Measurements from ENCODE around the gene ALAD. TPM values are rescaled to one million over a fixed set of nuclear protein-coding genes. Genes with fewer than 3 reads are reported as not detected.
A peak's percentile ranks its signal among the peaks of the same experiment; 100 is the strongest.

ALAD gene
- total and polyA plus RNA-seq, 2 of the 13 experiments (the other 11 are each of a cell fraction or from before 2014, with no cell fraction given): 21.8 to 30.1 TPM

- TF ChIP-seq DZIP1 (CRISPR knock-in tag; IDR thresholded peaks at IDR 0.05): no peak
- no peak for TF ChIP-seq E2F1 (CRISPR knock-in tag; IDR thresholded peaks at IDR 0.05)
- no peak for TF ChIP-seq PBX2 (CRISPR knock-in tag; IDR thresholded peaks at IDR 0.05)
- peak; percentile 82 for TF ChIP-seq SAP130 (CRISPR knock-in tag; IDR thresholded peaks at IDR 0.05; ENCODE audit: low read depth)
- TF ChIP-seq ZNF20 (CRISPR knock-in tag; IDR thresholded peaks at IDR 0.05): no peak
- TF ChIP-seq ZNF709 (CRISPR knock-in tag; IDR thresholded peaks at IDR 0.05): peak; percentile 66
- TF ChIP-seq ZNF879 (CRISPR knock-in tag; IDR thresholded peaks at IDR 0.05): no peak
- no peak for TF ChIP-seq ZNF3 (CRISPR knock-in tag; IDR thresholded peaks at IDR 0.05)
- no peak for TF ChIP-seq ATF3 (CRISPR knock-in tag; IDR thresholded peaks at IDR 0.05)
- TF ChIP-seq ELK4 (CRISPR knock-in tag; IDR thresholded peaks at IDR 0.05; ENCODE audit: borderline replicate concordance): no peak
- TF ChIP-seq AGO1 (IDR thresholded peaks at IDR 0.05; ENCODE audit: low read depth, low read length, poor library complexity, severe bottlenecking): no peak
- no peak for TF ChIP-seq BCLAF1 (IDR thresholded peaks at IDR 0.05)
- TF ChIP-seq ZBTB7B (CRISPR knock-in tag; IDR thresholded peaks at IDR 0.05): peak; percentile 88
- TF ChIP-seq HMG20B (CRISPR knock-in tag; conservative IDR thresholded peaks at IDR 0.05): no peak
- no peak for TF ChIP-seq ZNF432 (CRISPR knock-in tag; IDR thresholded peaks at IDR 0.05; ENCODE audit: borderline replicate concordance)
- TF ChIP-seq FOXK2 (IDR thresholded peaks at IDR 0.05): no peak
- no peak for TF ChIP-seq ZNF883 (CRISPR knock-in tag; IDR thresholded peaks at IDR 0.05; ENCODE audit: not compliant biosample characterization)
- TF ChIP-seq E2F5 (CRISPR knock-in tag; conservative IDR thresholded peaks at IDR 0.05): 0 out of 2 replicates have a peak, but pooled peaks have one; percentile 35
These were observed 24.2 kb downstream of the ALAD start, which contains the start of gene HDHD3 (continued) for GRCh38 chr9:113376634-113377567.

Measured in HepG2 (cell line).